SK-N-SH treated with all-trans-retinoic acid at 6 μM for 48 hours (cell line): ENCODE data around the gene ALMS1.

Source experiments
- ATAC-seq: fragments of 200-7000 bp; cut with Tn5 transposase; 3 replicates; pipeline ENCODE4 v1.9.1; 2020; ENCODE audit warnings: mild to moderate bottlenecking, moderate library complexity
- ARNTL ChIP-seq: fragments of 450-650 bp; formaldehyde crosslinking; IDR thresholded peaks from 2 replicates; pipeline ENCODE4 v1.5.0; 2020; ENCODE audit warnings: low read depth, mild to moderate bottlenecking, moderate library complexity, borderline replicate concordance
- BACH2 ChIP-seq: fragments of 250-450 bp; sonication (Bioruptor Pico); IDR thresholded peaks from 2 replicates; pipeline ENCODE4 v1.9.0; 2021; ENCODE audit warnings: mild to moderate bottlenecking, borderline replicate concordance
- CSDC2 ChIP-seq: fragments of 250-450 bp; sonication (Bioruptor Pico); IDR thresholded peaks from 2 replicates; pipeline ENCODE4 v1.5.0; 2020; ENCODE audit warnings: mild to moderate bottlenecking, moderate library complexity
- ESRRG ChIP-seq: fragments of 250-450 bp; sonication (Bioruptor Pico); IDR thresholded peaks from 2 replicates; pipeline ENCODE4 v1.6.1; 2021; ENCODE audit warnings: mild to moderate bottlenecking
- GLIS3 ChIP-seq: fragments of 250-450 bp; sonication (Bioruptor Pico); IDR thresholded peaks from 2 replicates; pipeline ENCODE4 v1.5.0; 2020; ENCODE audit warnings: mild to moderate bottlenecking, moderate library complexity
- ISL1 ChIP-seq: fragments of 250-450 bp; sonication (Bioruptor Pico); IDR thresholded peaks from 2 replicates; pipeline ENCODE4 v2.1.2; 2022; ENCODE audit warnings: mild to moderate bottlenecking, moderate library complexity
- OSR1 ChIP-seq: fragments of 250-450 bp; sonication (Bioruptor Pico); IDR thresholded peaks from 2 replicates; pipeline ENCODE4 v1.8.0; 2022; ENCODE audit warnings: moderate library complexity, mild to moderate bottlenecking, inconsistent platforms
- PPARA ChIP-seq: fragments of 250-450 bp; sonication (Bioruptor Pico); IDR thresholded peaks from 2 replicates; pipeline ENCODE4 v1.5.0; 2020; ENCODE audit warnings: mild to moderate bottlenecking, borderline replicate concordance
- RARB ChIP-seq: fragments of 250-450 bp; sonication (Bioruptor Pico); IDR thresholded peaks from 2 replicates; pipeline ENCODE4 v1.8.0; 2021; ENCODE audit warnings: mild to moderate bottlenecking, moderate library complexity
- SNAI2 ChIP-seq: fragments of 250-450 bp; sonication (Bioruptor Pico); IDR thresholded peaks from 2 replicates; pipeline ENCODE4 v1.5.0; 2020; ENCODE audit warnings: mild to moderate bottlenecking, moderate library complexity
- TCF4 ChIP-seq: fragments of 250-450 bp; sonication (Bioruptor Pico); IDR thresholded peaks from 2 replicates; pipeline ENCODE4 v1.8.0; 2021; ENCODE audit warnings: mild to moderate bottlenecking, moderate library complexity, borderline replicate concordance
- TOX ChIP-seq: fragments of 250-450 bp; sonication (Bioruptor Pico); IDR thresholded peaks from 2 replicates; pipeline ENCODE4 v1.8.0; 2021; ENCODE audit warnings: mild to moderate bottlenecking, moderate library complexity, borderline replicate concordance
- ZC3H10 ChIP-seq: fragments of 250-450 bp; sonication (Bioruptor Pico); IDR thresholded peaks from 2 replicates; pipeline ENCODE4 v1.5.1; 2021; ENCODE audit warnings: mild to moderate bottlenecking, moderate library complexity
- ZFP3 ChIP-seq: fragments of 250-450 bp; sonication (Bioruptor Pico); IDR thresholded peaks from 2 replicates; pipeline ENCODE4 v1.5.0; 2020; ENCODE audit warnings: mild to moderate bottlenecking, moderate library complexity
- ZFP30 ChIP-seq: fragments of 450-650 bp; formaldehyde crosslinking; IDR thresholded peaks from 2 replicates; pipeline ENCODE4 v1.5.0; 2022; ENCODE audit warnings: mild to moderate bottlenecking, moderate library complexity
- ZNF565 ChIP-seq: fragments of 450-650 bp; formaldehyde crosslinking; conservative IDR thresholded peaks from 2 replicates; pipeline ENCODE4 v1.5.0; 2020; ENCODE audit warnings: low read depth, mild to moderate bottlenecking, moderate library complexity
- ZNF70 ChIP-seq: fragments of 450-650 bp; formaldehyde crosslinking; IDR thresholded peaks from 2 replicates; pipeline ENCODE4 v1.5.0; 2020; ENCODE audit warnings: mild to moderate bottlenecking, moderate library complexity
- TF ChIP-seq, protein P1 (sequence below): fragments of 250-450 bp; sonication (Bioruptor Pico); IDR thresholded peaks from 2 replicates; pipeline ENCODE4 v1.5.1; 2020; ENCODE audit warnings: low read depth, mild to moderate bottlenecking, moderate library complexity
- TF ChIP-seq, protein P2 (sequence below): fragments of 250-450 bp; sonication (Bioruptor Pico); IDR thresholded peaks from 2 replicates; pipeline ENCODE4 v1.5.1; 2021; ENCODE audit warnings: mild to moderate bottlenecking, moderate library complexity
- TF ChIP-seq, protein P3 (sequence below): fragments of 250-450 bp; sonication (Bioruptor Pico); IDR thresholded peaks from 2 replicates; pipeline ENCODE4 v1.8.0; 2021; ENCODE audit warnings: low read depth, mild to moderate bottlenecking, moderate library complexity, borderline replicate concordance
- TF ChIP-seq, protein P4 (sequence below): fragments of 250-450 bp; sonication (Bioruptor Pico); IDR thresholded peaks from 2 replicates; pipeline ENCODE4 v1.5.0; 2020; ENCODE audit warnings: mild to moderate bottlenecking, moderate library complexity

Gene ALMS1

DNA sequence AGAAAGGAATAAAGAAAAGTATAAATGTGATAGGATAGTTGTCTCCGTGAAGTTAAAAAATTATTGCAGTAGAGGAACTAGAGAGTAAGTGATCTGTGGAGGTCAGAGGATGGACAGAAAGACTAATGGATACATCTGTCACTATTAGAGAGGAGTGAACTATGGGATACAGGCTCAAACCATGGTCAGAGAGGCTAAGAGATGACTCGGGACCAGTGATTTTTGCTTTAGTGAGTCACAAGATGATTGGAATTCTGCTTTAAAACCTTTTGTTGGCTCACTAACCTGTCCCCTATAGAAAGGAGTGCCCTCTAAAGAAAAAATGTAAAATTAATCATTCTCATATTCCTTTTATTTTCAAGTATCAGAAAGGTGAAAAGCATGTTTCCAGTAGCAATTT, 30.3 kb downstream of the ALMS1 start:
- TF ChIP-seq OSR1 (no peak), RARB (CRISPR knock-in tag) (no peak), ISL1 (CRISPR knock-in tag) (no peak)
- TF ChIP-seq, protein P1, sequence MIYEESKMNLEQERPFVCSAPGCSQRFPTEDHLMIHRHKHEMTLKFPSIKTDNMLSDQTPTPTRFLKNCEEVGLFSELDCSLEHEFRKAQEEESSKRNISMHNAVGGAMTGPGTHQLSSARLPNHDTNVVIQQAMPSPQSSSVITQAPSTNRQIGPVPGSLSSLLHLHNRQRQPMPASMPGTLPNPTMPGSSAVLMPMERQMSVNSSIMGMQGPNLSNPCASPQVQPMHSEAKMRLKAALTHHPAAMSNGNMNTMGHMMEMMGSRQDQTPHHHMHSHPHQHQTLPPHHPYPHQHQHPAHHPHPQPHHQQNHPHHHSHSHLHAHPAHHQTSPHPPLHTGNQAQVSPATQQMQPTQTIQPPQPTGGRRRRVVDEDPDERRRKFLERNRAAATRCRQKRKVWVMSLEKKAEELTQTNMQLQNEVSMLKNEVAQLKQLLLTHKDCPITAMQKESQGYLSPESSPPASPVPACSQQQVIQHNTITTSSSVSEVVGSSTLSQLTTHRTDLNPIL (CRISPR knock-in tag) = no peak
- TF ChIP-seq, protein P2, sequence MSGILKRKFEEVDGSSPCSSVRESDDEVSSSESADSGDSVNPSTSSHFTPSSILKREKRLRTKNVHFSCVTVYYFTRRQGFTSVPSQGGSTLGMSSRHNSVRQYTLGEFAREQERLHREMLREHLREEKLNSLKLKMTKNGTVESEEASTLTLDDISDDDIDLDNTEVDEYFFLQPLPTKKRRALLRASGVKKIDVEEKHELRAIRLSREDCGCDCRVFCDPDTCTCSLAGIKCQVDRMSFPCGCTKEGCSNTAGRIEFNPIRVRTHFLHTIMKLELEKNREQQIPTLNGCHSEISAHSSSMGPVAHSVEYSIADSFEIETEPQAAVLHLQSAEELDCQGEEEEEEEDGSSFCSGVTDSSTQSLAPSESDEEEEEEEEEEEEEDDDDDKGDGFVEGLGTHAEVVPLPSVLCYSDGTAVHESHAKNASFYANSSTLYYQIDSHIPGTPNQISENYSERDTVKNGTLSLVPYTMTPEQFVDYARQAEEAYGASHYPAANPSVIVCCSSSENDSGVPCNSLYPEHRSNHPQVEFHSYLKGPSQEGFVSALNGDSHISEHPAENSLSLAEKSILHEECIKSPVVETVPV (CRISPR knock-in tag) = no peak
- TF ChIP-seq, all 23 proteins: peak for 0
- no peak for ATAC-seq

DNA sequence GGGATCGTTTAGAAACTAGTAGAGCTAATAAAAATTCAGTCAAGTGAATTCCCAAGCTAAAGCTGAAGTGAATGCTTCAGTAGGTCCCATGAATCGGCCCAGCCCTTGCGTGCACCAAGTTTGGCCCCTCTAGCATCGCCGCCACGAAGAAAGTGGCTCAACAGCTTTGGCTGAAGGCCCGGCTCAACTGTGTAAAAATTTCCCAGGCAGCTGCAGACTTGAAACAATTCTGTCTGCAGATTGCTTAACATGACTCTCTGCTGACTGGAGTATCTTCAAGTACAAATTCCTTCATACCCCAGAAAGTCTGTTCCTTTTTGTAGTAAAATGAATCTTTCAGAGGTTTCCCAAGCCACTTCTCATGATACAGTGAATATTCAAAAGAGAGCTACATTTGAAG, 32.7 kb downstream of the ALMS1 start:
- no peak for ATAC-seq
- TF ChIP-seq PPARA (CRISPR knock-in tag) = no peak
- TF ChIP-seq ZFP3 = no peak
- no peak for TF ChIP-seq ZFP30
- TF ChIP-seq SNAI2 (CRISPR knock-in tag) = no peak
- TF ChIP-seq BACH2 = no peak
- no peak for TF ChIP-seq ARNTL
- TF ChIP-seq TCF4 = no peak
- no peak for TF ChIP-seq OSR1
- TF ChIP-seq, protein P1 (CRISPR knock-in tag) = no peak
- no peak for TF ChIP-seq ESRRG (CRISPR knock-in tag)
- TF ChIP-seq ZNF565 (CRISPR knock-in tag) = no peak
- TF ChIP-seq ZC3H10 (CRISPR knock-in tag) = no peak
- no peak for TF ChIP-seq GLIS3 (CRISPR knock-in tag)
- TF ChIP-seq, protein P2 (CRISPR knock-in tag) = no peak
- TF ChIP-seq TOX (CRISPR knock-in tag) = no peak
- TF ChIP-seq, protein P3, sequence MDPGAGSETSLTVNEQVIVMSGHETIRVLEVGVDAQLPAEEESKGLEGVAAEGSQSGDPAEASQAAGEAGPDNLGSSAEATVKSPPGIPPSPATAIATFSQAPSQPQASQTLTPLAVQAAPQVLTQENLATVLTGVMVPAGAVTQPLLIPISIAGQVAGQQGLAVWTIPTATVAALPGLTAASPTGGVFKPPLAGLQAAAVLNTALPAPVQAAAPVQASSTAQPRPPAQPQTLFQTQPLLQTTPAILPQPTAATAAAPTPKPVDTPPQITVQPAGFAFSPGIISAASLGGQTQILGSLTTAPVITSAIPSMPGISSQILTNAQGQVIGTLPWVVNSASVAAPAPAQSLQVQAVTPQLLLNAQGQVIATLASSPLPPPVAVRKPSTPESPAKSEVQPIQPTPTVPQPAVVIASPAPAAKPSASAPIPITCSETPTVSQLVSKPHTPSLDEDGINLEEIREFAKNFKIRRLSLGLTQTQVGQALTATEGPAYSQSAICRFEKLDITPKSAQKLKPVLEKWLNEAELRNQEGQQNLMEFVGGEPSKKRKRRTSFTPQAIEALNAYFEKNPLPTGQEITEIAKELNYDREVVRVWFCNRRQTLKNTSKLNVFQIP (CRISPR knock-in tag) = no peak
- TF ChIP-seq CSDC2 (CRISPR knock-in tag) = no peak
- TF ChIP-seq, protein P4, sequence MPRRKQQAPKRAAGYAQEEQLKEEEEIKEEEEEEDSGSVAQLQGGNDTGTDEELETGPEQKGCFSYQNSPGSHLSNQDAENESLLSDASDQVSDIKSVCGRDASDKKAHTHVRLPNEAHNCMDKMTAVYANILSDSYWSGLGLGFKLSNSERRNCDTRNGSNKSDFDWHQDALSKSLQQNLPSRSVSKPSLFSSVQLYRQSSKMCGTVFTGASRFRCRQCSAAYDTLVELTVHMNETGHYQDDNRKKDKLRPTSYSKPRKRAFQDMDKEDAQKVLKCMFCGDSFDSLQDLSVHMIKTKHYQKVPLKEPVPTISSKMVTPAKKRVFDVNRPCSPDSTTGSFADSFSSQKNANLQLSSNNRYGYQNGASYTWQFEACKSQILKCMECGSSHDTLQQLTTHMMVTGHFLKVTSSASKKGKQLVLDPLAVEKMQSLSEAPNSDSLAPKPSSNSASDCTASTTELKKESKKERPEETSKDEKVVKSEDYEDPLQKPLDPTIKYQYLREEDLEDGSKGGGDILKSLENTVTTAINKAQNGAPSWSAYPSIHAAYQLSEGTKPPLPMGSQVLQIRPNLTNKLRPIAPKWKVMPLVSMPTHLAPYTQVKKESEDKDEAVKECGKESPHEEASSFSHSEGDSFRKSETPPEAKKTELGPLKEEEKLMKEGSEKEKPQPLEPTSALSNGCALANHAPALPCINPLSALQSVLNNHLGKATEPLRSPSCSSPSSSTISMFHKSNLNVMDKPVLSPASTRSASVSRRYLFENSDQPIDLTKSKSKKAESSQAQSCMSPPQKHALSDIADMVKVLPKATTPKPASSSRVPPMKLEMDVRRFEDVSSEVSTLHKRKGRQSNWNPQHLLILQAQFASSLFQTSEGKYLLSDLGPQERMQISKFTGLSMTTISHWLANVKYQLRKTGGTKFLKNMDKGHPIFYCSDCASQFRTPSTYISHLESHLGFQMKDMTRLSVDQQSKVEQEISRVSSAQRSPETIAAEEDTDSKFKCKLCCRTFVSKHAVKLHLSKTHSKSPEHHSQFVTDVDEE (CRISPR knock-in tag) = no peak
- TF ChIP-seq, all 23 proteins: peak for 0

DNA sequence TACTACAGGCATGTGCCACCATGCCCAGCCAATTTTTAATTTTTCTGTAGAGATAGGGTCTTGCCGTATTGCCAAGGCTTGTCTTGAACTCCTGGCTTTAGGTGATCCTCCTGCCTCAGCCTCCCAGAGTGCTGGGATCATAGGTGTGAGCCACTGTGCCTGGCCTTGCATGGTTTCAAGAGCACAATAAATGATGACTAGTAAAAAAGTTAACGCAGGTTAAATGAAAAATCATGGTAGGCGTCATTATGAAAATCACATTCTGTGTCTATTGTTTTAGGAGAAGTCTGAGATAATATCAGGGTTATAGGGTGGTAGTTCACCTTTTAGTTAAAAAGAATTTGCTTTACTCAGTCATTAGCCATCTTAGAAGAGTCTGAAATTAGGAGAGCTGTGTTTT, 38.3 kb downstream of the ALMS1 start:
- ATAC-seq = no peak
- TF ChIP-seq BACH2 (no peak), OSR1 (no peak), TOX (CRISPR knock-in tag) (no peak), PPARA (CRISPR knock-in tag) (no peak), ZC3H10 (CRISPR knock-in tag) (no peak), ISL1 (CRISPR knock-in tag) (no peak), ZNF565 (CRISPR knock-in tag) (no peak), ZNF70 (CRISPR knock-in tag) (no peak), ARNTL (no peak), ESRRG (CRISPR knock-in tag) (no peak)
- TF ChIP-seq, protein P2 (CRISPR knock-in tag) = no peak
